ENCODE measurements around the gene CGN.
A peak's percentile ranks its signal among the peaks of the same experiment; 100 is the strongest.

CGN gene

DNA sequence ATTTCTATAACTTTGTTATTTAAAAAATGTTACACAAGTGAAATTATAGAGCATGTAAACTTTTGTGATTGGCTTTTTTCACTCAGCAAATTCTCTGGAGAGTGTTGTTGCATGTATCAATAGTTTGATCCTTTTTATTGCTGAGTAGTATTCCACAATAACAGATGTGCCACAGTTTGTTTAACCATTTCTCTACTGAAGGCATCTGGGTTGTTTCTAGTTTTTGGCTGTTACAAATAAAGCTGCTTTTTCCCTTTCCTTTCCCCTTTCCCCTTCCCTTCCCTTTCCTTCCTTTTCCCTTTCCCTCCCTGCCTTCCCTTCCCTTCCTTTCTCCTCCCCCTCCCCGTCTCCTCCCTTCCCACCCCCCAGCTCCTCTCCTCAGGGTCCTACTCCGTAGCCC lies 44.9 kb downstream of the CGN start:
- DNase-seq: no peak

DNA sequence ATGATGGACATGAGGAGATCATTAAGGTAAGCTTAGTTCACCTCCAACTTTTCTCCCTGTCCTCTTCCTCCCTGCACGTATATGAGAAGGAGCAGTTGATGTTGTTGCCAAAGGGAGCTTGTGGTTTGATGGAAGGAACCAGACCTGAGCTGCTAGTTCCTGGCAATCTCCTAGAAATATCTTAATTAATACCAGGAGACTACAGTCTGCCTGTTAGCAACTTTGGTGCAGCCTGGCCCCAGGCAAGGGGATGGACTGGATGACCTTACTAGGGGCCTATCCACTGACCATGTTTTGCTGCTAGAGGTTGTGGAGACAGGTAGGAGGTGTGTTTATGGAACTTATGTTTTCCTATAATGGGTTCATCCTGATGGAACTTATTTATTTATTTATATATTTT lies 51.5 kb downstream of the CGN start:
- no peak for DNase-seq

DNA sequence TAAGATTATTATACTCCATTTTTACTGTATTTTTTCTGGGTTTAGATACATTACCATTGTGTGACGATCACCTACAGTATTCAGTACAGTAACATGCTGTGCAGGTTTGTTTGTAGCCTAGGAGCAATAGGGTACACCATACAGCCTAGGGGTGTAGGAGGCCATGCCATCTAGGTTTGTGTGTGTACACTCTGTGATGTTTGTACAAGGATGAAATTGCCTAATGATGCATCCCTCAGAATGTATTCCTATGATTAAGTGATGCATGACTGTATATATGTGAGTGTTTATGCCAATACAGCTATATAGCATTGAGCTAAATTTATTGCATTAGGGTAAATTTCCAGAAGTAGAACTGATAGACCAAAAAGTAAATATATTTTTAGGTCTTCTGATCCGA lies 52.2 kb downstream of the CGN start:
- DNase-seq: no peak

DNA sequence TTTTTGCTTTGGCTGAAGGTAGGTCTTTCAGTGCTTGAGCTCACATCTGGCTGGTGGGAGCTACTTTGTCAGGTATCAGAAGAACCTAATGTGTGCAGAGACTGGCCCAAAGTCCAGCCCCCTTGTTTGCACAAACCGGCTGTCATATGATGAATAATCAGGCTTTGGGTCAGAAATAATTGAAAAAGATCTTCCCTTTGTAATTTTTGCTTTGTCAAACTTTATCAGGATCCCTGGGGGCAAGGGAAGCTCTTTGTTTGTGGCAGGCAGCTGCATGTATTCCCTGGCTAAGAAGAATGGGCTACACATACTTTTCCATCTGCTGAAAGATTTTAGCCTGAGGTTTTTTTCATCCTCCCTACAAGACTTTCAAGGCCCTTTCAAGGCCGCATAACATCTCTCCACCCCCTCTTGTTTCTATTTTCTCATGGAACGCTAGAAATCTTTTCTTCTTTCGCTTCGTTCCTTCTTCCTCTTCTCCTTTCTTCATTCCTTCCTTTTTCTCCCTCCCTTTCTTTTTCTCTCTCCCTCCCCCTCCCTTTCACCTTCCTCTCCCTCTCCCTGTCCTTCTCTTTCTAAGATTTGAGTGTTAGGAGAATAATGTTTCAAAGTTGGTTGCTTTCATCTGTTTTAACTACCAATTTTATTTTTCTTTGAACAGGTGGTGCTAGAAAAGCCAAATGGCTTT lies 54.5 kb downstream of the CGN start:
- DNase-seq: no peak

DNA sequence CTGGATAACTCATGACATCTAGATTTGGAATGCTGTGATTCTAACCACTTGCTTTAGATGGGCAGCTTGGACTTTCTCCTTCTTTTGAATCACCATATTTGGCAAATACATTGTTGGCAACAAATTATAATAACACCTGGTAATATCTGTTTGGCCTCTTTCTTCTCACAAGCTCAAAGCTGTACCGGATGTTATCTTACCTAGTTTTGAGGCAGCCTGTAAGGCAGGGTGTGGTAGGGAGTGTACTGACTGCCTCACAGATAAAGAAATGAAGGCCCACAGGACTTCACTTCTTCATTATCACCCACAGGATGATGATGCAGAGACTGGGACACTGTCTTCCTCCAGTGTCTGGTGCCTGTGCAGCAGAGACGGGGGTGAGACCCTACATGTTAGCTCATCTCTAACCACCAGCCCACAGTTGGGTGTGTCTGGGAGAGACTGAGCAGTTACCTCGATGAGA lies 57.5 kb downstream of the CGN start:
- peak; percentile 9 for DNase-seq

DNA sequence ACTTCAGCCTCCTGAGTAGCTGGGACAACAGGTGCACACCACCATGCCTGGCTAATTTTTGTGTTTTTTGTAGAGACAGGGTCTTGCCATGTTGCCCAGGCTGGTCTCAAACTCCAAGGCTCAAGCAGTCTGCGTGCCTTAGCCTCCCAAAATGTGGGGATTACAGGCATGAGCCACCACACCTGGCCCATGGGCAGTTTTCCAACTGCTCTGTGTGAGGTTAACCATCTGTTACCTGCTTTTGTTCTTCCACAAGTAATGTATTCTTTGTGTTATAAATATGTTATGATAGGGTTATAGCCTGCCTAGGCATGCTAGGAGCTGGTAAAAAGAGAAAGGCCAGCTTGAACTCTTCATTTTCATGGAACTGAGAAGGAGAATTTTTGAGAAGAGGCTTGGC lies 59.6 kb downstream of the CGN start:
- DNase-seq: no peak

DNA sequence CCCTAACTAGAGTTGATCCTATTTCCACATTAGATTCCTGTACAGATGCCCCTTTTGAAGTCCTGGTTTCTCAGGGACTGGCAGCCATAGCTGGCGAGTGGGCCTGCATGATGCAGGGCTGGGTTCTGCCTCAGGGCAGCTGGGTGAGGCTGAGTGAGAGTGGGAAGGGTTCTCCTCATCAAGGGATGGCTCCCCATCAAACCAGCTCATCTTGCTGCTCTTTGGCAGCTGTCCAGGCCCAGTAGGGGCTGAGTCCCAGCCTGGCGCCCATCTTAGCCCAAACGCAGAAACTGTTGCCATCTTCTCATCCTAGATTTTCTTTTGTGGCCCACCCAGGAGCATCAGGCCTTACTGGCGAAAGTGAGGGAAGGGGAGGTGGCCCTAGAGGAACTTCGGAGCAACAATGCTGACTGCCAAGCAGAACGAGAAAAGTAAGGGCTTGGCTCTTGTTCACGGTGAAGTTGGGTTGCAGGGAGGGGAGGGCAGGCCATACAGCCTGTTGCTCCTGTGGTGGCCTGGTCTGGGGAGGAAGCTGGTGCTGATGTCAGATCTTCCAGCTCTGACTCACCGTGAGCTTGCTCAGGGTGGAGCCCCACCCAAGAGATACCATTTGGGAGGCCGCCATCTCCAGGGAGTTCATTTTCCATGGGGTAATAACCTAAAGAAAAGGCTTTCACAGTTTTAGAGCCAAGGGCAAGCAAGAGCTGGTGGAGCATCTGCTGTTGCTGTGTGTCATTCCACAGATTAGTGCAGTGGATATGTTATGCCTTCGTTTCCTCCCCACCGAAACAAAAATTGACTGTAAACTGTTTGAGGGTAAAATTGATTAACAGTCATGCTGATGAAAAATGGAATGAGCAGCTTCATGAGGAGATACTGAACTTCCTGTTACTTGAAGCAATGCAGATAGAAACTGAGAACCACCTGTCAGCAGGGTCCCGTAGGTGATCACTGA lies 63.7 kb downstream of the CGN start:
- peak; percentile 37 for DNase-seq

DNA sequence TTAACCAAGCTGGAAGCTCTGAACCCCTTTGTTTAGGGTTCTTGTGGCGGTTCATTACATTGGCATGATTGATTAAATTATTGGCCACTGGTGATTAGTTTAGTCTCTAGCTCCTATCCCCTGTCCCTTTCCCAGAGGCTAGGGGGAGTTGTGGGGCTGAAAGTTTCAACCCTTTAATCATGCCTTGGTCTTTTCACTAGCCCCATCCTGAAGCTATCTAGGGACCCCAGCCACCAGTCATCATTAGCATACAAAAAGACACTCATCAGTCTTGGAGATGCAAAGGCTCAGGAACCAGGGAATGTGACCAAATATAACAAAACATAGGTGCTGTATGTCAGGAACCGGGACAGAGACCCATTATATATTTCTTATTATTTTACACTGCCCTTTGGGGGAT lies 66.0 kb downstream of the CGN start:
- DNase-seq: no peak

DNA sequence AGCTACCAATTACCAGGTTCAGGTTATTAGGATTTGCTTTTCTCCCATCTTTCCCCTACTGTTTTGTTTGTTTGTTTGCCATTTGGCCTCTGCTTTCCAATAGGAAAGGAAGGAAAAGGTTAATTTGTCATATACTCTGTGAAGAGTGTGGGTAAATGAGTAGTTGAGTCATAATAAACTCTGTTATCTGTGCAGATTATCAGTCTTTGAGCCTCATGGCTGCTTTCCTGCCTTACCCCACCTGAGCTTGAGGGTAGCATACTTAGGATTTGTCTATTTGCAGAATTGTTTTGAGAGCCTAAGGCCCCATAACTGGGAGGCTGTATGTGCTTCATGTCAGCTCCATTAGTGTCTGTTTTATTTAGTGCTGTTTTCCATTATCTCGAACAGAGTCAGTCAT lies 67.8 kb downstream of the CGN start:
- no peak for DNase-seq

DNA sequence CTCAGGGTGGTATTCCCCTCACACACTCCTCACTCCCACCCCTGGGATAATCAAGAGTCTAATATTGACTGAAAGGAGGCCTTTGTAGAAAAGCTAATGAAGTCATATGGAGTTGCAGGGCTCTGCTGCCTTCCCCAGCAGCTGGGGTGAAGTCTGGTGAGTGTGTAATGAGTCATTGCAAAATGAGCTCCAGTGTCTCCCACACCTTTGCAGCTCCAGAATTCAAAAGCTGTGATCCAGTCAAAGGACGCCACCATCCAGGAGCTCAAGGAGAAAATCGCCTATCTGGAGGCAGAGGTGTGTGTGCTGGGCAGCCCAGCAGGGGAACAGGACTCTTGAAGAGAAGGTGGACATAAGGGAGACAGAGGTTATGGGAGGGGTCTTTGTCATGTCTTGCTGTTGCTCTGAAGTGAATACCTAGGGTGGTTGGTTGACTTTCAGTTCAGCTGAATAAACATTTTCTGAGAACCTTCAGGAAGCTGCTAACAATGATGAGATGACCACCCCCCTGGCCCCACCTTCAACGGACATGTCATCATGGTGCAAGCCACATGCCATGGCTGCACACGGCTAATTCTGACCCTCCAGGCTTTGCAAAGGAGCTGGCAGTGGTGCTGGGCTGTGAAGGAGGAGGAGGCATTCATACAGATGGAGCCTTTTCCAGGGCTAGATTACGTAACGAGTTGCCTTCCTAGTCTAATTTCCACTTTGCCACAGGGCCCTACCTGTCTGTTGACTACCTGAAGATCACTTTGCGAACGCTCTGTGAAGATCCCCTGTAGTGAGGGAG lies 68.4 kb downstream of the CGN start:
- DNase-seq: no peak

DNA sequence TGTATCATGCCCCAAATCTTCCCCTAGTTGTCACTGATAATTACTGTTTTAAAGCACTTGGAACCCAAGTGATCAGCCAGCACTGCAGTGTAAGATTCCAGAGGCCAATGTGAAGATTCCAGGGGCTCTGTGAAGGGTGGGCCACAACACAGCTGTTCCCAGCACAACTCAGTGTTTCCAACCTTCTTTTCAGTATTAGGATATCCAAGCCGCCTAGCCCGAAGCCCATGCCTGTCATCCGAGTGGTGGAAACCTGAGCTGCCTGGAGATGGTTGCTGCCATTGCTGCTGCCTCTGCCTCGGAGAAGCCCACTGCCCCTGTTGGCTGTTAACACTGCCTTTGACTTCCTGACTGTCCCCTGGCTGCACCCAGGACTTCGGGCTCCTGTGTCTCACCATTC lies 70.3 kb downstream of the CGN start:
- DNase-seq: no peak

DNA sequence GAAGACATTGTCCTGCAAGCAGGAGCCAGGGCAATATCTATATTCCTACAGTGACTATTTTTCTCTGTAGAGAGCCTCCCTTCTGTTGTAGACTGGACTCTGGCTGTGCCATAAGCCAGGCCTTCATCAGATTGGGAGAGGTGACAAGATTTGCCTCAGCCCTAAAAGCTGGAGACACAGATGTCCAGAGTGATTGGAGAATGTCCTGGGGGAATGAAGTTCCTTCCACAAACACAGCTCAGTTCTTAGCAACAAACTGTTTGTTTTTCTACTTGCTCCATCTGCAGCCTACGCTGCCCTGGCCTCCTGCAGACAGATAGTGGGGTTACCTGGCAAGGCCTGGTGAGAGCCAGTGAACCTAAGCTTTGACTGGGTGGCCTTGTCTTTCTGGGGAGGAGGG lies 70.7 kb downstream of the CGN start:
- DNase-seq: no peak

DNA sequence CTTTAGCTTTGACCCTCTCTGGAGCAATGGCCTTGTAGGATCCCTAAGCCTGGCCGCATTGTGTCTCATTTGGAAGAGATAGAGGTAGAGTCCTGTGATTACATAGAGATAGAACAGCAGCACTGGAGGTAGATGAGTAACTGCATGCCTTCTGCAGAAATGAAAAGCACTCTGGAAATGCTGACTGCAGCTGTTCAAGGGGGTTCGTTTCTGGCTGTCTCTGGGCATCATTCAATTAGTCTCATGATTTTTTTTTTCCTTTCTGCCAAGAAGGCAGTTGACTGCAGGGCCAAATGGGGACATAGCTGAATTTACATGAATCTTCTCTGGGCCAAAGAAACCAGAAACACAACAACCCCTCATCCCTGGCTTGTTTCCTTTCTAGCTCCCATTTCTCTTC lies 72.6 kb downstream of the CGN start:
- no peak for DNase-seq

DNA sequence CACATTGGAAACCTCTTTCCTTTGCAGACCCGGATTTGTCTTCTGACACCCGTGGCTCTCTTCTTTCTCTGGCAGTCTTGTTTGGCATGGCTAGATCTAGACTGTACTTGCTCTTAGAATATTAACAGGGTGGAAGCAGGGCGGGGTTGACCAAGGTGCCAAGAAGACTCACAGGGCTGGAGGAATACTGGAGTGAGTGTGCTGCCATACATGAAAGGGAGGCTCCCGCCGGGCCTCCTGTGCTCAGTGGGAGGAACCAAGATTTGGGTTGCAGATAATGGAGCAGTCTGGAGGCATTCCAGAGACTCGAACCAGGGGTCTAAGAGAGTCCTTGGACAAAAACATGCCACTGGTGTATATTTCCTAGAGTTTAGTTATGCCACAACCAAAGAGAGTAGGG lies 73.1 kb downstream of the CGN start:
- no peak for DNase-seq

DNA sequence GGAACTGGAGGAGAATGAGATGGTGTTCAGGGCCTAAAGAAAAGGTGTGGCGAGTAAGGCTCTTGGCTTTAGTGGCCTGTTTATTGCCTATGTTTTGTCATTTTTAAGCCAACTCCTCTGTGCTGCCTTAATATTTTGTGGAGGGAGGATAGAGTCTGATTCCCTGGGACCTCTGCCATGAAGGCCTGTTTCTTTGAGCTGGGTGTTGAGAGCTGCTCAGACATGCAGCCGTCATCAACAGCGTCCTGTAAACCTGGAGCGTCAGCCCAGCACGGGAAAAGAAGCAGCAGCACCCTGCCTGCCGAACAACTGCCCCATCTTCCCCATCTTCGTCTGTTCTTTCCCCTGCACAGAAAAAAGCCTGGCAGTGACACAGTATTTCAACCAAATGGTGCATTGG lies 73.6 kb downstream of the CGN start:
- no peak for DNase-seq

DNA sequence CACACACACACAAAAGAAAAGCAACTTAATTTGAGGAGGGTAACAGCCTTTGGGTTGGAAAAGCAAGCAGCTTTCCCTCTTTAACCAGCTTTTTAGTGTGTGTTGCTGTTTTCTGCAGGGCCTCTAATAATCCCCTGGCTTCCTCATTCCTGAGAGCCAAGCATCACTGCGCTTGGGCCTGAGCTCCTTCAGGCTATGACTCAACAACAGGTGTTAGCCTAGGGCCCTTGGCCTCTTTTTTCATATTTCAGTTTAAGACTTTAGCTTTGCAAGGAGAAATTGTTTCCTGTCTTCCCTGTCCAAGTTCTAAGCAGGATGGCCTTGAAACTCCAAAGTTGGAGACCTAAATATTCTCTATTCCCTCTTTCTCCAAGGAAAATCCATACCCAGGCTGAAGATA lies 74.4 kb downstream of the CGN start:
- no peak for DNase-seq

All from stimulated activated CD4-positive, alpha-beta T cell treated with anti-CD3 and anti-CD28 coated beads, Interleukin-15, amount 100 ng/mL, for 24 hours (primary cell).